Memory B cell (primary cell): ENCODE data around the gene CELA1.
"Not testable (repeated sequence)": the region's sequence is repeated elsewhere in the genome, so short reads cannot be mapped to it uniquely, and the experiment has no call there.

Experiments
- ATAC-seq: fragments of 150-1000 bp; cut with Tn5 transposase; 2 replicates; pipeline ENCODE4 v1.10.0; 2021; ENCODE audit warnings: low read depth, mild to moderate bottlenecking, moderate library complexity
- DNase-seq, 2 donors: peaks; one replicate each; pipeline ENCODE4 v3.0.0; 2022; ENCODE audit warnings: low spot score in 2 of 2
- H3K27ac Mint-ChIP-seq: one replicate; pipeline ENCODE4 v1.8.0; 2022; ENCODE audit warnings: mild to moderate bottlenecking, moderate library complexity, mixed read lengths
- H3K27me3 Mint-ChIP-seq: one replicate; pipeline ENCODE4 v1.8.0; 2022; ENCODE audit warnings: mixed read lengths
- H3K36me3 Mint-ChIP-seq: one replicate; pipeline ENCODE4 v1.8.0; 2022; ENCODE audit warnings: mild to moderate bottlenecking, mixed read lengths
- H3K4me1 Mint-ChIP-seq: one replicate; pipeline ENCODE4 v1.8.0; 2022; ENCODE audit warnings: mixed read lengths
- H3K4me3 Mint-ChIP-seq: one replicate; pipeline ENCODE4 v1.8.0; 2022; ENCODE audit warnings: mild to moderate bottlenecking, moderate library complexity, mixed read lengths
- H3K9me3 Mint-ChIP-seq: one replicate; pipeline ENCODE4 v1.8.0; 2022; ENCODE audit warnings: mixed read lengths

CELA1 gene

GRCh38 chr12:51295651-51296050, 50.8 kb downstream of the CELA1 start:
- no peak for ATAC-seq
- Mint-ChIP-seq H3K27me3 (no peaks in the 10 kb centered on the region), H3K4me3 (no peak overlapping the region), H3K9me3 (no peaks in the 10 kb centered on the region), H3K4me1 (peaks cover 10% of the 10 kb centered on the region), H3K36me3 (peaks cover 13% of the 10 kb centered on the region), H3K27ac (no peak overlapping the region)
- no peak for DNase-seq

DNA sequence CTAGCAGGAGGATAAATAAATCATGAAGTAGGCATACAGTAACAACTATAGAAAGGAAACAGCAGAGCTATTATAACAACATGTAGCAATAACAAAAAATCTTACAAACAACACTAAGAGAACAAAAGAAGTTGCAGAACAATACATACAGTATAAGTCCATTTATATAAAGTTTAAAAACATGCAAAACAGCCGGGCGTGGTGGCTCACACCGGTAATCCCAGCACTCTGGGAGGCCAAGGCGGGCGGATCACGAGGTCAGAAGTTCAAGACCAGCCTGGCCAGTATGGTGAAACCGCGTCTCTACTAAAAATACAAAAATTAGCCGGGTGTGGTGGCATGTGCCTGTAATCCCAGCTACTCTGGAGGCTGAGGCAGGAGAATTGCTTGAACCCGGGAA, 52.4 kb downstream of the CELA1 start:
- H3K4me3 Mint-ChIP-seq, H3K27me3 Mint-ChIP-seq, H3K9me3 Mint-ChIP-seq, ATAC-seq, H3K27ac Mint-ChIP-seq, DNase-seq: not testable (repeated sequence)
- H3K4me1 Mint-ChIP-seq, result peaks cover 12% of the 10 kb centered on the region
- peaks cover 15% of the 10 kb centered on the region for H3K36me3 Mint-ChIP-seq

- no peak for ATAC-seq
- Mint-ChIP-seq H3K27me3 (no peaks in the 10 kb centered on the region), H3K4me1 (peaks cover 12% of the 10 kb centered on the region), H3K36me3 (peaks cover 15% of the 10 kb centered on the region), H3K4me3 (no peak overlapping the region), H3K27ac (no peak overlapping the region), H3K9me3 (no peaks in the 10 kb centered on the region)
- DNase-seq, result no peak
These were observed 52.8 kb downstream of the CELA1 start for GRCh38 chr12:51293696-51294095.

DNA sequence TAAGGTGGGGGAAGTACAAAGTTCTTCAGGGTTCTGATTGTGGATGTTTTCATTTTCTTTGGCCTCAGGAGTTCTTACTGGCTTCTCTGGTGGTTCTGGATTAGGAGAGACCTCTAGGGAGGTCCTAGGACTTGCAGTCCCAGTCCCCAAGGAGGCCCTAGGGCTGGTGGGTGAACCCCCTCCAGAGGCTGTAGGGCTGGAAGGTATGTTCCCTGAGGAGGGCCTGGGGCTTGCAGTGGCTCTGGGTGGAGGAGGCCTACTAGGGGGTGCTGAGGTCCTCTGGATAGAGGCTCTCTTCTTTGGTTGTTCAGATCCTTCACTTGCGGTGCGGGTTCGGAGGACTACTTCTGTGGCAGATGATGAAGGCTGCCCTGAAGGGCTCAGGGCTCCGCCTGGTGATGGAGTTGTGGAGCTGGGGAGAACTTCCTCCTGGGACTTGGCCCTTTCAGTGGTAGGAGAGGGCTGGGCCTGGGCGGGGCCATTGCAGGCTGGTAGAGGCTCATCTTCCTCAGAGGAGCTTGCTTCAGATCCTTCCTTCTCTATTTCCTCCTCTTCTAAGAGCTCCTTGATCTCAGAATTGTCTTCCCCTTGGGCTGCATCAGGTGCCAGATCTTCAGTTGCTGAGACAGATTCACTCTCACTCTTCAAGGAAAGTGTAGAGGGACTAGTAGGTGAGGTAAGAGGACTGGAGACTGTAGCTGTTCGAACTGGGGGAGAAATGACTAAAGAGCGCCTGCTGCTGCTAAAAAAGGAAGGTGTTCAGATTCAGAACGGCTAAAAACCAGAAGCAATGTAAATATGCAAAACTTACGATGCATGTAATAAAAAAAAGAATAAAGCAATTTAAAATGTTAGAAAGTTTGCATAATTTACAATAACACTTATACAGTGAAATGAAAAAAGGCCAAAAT, 54.6 kb downstream of the CELA1 start:
- H3K4me1 Mint-ChIP-seq, result peaks cover 12% of the 10 kb centered on the region
- DNase-seq (peak; percentile 22 to 23), ATAC-seq (peak; percentile 85)
- H3K36me3 Mint-ChIP-seq, result peaks cover 15% of the 10 kb centered on the region
- not testable (repeated sequence) for H3K27me3 Mint-ChIP-seq, H3K9me3 Mint-ChIP-seq
- peak overlapping the region; percentile 49 for H3K27ac Mint-ChIP-seq
- H3K4me3 Mint-ChIP-seq, result peak overlapping the region; percentile 79

- Mint-ChIP-seq H3K27me3 (no peaks in the 10 kb centered on the region), H3K4me1 (peaks cover 2% of the 10 kb centered on the region), H3K9me3 (no peaks in the 10 kb centered on the region), H3K36me3 (peaks cover 21% of the 10 kb centered on the region), H3K27ac (no peak overlapping the region), H3K4me3 (no peak overlapping the region)
- DNase-seq, result no peak
- no peak for ATAC-seq
These were observed 60.6 kb downstream of the CELA1 start for GRCh38 chr12:51285843-51286242.

GRCh38 chr12:51281202-51281924, 65.1 kb downstream of the CELA1 start:
- Mint-ChIP-seq H3K4me3 (no peak overlapping the region), H3K9me3 (no peaks in the 10 kb centered on the region), H3K4me1 (peaks cover 2% of the 10 kb centered on the region), H3K27me3 (no peaks in the 10 kb centered on the region), H3K27ac (no peak overlapping the region), H3K36me3 (peaks cover 18% of the 10 kb centered on the region)
- no peak for ATAC-seq
- DNase-seq, result no peak
